HG02571 (cell line): ENCODE results near the gene MLPH.

Source experiments
- ATAC-seq: cut with Tn5 transposase; IDR thresholded peaks from one replicate; pipeline ENCODE4 v1.9.1; 2021; ENCODE audit warnings: mild to moderate bottlenecking, moderate library complexity; ENCODE audit not compliant: unreplicated experiment

Gene MLPH

DNA sequence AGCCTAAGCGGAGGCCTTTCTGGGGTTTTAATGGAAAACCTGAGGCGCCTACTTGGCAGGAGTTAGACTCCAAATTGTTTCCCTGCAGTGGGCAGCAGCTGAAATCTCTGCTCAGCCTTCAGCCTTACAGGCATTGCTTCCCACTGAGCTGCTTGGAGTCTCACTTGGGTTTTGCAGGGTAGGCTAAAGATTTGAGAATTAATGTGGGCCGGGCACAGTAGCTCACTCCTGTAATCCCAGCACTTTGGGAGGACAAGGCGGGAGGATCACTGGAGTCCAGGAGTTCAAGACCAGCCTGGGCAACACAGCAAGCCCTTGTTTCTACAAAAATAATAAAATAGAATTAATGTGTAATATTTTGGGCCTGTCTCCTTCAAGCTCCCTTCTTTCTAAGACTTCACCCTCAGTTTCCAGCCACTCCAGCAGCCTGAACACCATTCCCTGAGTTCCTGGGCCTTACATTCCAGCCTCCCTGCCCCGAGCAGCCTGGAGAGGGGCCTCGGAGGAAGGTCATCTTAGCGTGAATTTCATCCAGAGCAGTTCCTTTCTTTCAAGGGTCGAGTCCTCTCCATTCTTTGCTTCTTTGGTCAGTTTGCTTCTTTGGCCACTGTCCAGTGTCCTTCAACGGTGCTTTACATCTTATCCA, 112.5 kb downstream of the MLPH start:
- ATAC-seq: no peak

DNA sequence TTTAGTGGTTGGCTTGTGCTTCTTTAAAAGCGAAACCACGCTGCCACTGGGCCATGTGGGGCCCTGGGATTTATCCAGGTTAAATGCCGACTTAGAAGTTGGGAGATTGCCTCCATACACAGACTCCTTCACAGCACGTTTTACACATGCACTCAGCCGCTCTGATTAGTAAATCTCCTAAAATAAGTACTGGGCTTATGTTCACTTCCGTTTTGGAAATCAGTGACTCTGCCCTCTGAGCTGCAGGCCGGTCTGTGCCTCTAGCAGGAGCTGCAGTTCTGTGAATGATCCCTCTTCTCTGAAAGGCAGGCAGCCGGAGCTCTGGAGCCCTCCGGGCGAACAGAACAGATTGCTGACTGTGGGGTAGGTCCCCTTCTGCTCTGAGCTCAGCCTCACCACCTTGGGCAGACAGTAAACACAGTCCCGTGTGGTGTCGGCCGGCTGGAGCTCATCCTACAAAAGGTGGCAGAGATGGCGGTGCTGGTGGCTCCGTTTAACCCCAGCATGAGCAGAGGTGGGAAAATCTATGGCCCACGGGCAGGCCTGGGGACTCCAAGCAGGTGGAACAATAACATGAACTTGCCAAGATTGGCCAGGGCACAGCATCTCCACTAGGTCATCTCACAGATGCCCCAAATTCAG, 113.3 kb downstream of the MLPH start:
- ATAC-seq: no peak

DNA sequence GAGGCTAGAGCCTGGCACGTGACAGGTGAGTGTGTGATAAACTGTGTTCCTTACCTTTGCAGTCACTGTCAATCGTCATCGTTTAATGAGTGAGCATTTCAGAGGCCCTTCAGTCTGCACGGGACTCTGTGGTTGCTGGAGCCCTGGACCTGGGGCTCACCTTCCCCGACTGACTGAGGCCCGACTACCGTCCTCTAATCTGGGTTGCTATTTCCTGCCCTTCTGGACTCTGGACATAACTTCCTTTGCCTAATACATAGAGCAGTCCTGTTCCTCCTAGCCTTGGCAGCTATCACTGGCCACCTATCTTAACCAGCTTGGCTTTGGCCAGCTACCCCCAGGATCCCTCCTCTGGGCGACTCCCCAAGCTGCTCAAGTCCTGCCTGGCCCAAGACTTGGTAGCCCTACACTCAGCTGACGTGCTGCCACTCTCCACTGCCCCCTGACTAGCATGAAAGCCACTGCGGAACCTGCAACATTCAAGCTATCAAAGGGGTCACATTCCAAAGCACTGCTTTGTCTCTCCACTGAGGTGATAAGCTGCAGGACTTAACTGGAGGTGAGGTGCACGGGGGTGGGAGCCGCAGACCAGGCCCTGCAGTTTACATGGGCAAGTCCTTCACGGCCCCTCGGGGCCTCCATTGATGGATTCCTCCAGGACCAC, 114.5 kb downstream of the MLPH start:
- no peak for ATAC-seq

DNA sequence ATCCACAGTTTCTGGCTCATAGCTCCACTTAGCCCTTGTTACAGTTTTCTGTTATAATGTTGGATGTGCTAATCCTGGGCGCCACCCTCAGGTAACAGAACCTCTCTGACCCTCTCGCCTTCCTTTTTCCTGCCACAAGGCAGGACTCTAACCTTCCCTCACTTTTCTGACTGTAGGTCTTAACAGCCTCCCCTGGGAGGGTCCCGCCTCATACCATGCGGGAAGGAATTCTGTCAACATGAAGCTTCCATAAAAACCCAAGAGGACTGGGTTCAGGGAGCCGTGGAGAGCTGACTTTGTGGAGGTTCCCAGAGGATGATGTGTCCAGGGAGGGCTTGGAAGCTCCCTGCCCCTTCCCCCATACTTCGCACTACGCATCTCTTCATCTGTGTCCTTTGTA, 115.4 kb downstream of the MLPH start:
- ATAC-seq: no peak

DNA sequence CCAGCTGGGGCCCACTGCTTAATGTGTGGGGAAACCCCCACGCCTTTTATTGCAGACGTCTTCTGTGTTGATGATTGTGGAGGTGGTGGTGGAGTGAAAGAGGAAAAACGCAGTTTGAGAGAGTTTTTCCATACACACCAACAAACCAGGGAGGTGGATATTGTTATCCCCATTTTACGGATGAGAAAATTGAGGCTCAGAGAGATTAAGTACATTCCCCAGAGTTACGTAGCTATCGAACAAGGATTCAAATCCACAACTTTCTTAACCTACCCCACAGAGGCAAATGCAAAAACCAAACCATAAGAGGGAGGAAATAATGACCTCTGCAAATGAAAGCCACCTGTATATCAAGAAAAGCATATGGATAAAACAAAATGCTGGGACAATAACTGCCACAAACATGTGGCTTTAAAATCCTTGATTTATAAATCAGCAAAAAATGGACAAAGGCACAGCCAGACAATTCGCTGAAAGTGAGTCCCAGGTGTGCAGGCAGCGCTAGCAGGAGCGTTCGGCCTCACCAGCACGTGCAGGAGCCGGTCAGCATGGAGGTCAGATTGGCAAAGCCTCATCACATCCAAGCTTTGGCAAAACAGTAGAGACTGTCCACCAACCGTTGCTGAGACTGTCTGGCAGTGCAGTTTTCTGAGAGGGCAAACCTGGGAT, 116.1 kb downstream of the MLPH start:
- no peak for ATAC-seq

DNA sequence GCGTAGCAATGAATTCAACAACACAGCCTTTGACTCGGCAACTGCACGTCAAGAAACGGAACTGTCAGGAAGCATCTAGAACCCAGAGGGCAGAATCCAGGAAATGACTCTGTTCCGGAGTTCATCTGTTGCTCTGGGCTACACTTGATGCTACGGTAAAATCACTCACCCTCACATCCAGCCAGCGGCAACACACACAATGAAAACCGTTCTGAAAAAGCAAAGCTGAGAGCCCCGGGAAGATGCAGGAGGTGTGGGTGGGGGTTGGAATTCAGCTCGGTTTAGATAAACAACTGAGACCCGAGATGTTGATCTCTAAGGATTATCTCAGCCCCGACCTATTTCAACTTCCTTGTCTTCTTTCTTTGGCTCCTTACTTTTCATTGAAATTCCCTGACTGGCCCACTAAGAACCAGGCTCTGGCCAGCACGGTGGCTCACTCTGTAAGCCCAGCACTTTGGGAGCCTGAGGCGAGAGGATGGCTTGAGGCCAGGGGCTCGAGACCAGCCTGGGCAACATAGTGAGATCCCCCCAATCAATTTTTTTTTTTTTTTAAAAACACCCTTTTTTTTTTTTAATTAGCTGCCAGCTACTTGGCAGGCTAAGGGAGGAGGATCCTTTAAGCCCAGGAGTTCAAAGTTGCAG, 116.8 kb downstream of the MLPH start:
- no peak for ATAC-seq

DNA sequence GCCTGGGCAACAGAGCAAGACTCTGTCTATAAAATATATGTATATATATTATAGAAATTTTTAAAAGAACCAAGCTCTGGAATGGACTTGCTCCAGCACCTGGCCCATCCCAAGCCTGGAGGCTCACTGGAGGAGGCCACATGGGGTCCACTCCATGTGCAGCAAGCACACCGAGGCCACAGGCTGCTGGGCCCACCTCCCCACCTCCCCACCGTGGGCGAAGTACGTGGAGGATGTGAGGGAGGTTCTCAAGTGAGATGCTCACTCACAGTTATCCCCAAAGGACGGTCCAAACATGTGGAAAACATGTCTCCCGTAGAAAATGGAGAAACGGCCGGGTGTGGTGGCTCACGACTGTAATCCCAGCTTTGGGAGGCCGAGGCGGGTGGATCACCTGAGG, 117.3 kb downstream of the MLPH start:
- no peak for ATAC-seq
